ENCODE results near the gene MIA3. TPM values are rescaled to one million over a fixed set of nuclear protein-coding genes. Genes with fewer than 3 reads are reported as not detected.
A peak's percentile ranks its signal among the peaks of the same experiment; 100 is the strongest.

Gene MIA3
- total RNA-seq, 4 donors from 2014 or later = 24.1 to 75.3 (median 47.9) TPM

- Histone ChIP-seq H3K27ac (peak overlapping the region in 1 of 4 donors; percentile 99), H3K27me3 (no peaks in the 10 kb centered on the region), H3K4me3 (no peak overlapping the region), H3K9me3 (no peaks in the 10 kb centered on the region), H3K36me3 (no peaks in the 10 kb centered on the region), H3K4me1 (peaks cover 26 to 32% of the 10 kb centered on the region in 2 donors)
- DNase-seq (no peak), ATAC-seq (no peak)
- TF ChIP-seq, protein P1, sequence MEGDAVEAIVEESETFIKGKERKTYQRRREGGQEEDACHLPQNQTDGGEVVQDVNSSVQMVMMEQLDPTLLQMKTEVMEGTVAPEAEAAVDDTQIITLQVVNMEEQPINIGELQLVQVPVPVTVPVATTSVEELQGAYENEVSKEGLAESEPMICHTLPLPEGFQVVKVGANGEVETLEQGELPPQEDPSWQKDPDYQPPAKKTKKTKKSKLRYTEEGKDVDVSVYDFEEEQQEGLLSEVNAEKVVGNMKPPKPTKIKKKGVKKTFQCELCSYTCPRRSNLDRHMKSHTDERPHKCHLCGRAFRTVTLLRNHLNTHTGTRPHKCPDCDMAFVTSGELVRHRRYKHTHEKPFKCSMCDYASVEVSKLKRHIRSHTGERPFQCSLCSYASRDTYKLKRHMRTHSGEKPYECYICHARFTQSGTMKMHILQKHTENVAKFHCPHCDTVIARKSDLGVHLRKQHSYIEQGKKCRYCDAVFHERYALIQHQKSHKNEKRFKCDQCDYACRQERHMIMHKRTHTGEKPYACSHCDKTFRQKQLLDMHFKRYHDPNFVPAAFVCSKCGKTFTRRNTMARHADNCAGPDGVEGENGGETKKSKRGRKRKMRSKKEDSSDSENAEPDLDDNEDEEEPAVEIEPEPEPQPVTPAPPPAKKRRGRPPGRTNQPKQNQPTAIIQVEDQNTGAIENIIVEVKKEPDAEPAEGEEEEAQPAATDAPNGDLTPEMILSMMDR (IDR thresholded peaks at IDR 0.05 in 4 of 5, conservative IDR thresholded peaks at IDR 0.05 in 1 of 5) = no peak
- no peak for TF ChIP-seq POLR2A (IDR thresholded peaks at IDR 0.05)
- in situ Hi-C loops (cut with MboI; ENCODE audit: low sequenced_read_pairs in 4 of 4) (loop anchor here in 2 of 4 donors (10.0 kb wide), 1 partner anchor 65 kb away; no protein-coding TSS in a partner anchor), intact Hi-C loops (cut with DNase I; ENCODE audit: low total_unique reads) (loop anchor here (5.0 kb wide), 1 partner anchor 242 kb away; no protein-coding TSS in a partner anchor)
These were observed 91.8 kb downstream of the MIA3 start for GRCh38 chr1:222709700-222710153.

GRCh38 chr1:222711319-222712252 is 93.7 kb downstream of the MIA3 start:
- Histone ChIP-seq H3K27ac (peak overlapping the region; percentile 96 to 99 (median 98)), H3K9me3 (no peaks in the 10 kb centered on the region), H3K36me3 (peaks cover 0 to 17% of the 10 kb centered on the region in 2 donors), H3K4me3 (peak overlapping the region; percentile 84 to 98 (median 90)), H3K27me3 (no peaks in the 10 kb centered on the region), H3K4me1 (peaks cover 26 to 36% of the 10 kb centered on the region in 2 donors)
- intact Hi-C loops (cut with DNase I; ENCODE audit: low total_unique reads) = loop anchor here (1.0 to 5.0 kb wide), 2 partner anchors 67 to 244 kb away; no protein-coding TSS in a partner anchor
- TF ChIP-seq, protein P1 (IDR thresholded peaks at IDR 0.05 in 4 of 5, conservative IDR thresholded peaks at IDR 0.05 in 1 of 5) = no peak
- no peak for TF ChIP-seq POLR2A (IDR thresholded peaks at IDR 0.05)
- DNase-seq = peak; percentile 46 to 70
- in situ Hi-C loops (cut with MboI; ENCODE audit: low sequenced_read_pairs in 4 of 4) = loop anchor here in 2 of 4 donors (10.0 kb wide), 1 partner anchor 67 kb away; no protein-coding TSS in a partner anchor
- ATAC-seq = peak; percentile 61 to 66

DNA sequence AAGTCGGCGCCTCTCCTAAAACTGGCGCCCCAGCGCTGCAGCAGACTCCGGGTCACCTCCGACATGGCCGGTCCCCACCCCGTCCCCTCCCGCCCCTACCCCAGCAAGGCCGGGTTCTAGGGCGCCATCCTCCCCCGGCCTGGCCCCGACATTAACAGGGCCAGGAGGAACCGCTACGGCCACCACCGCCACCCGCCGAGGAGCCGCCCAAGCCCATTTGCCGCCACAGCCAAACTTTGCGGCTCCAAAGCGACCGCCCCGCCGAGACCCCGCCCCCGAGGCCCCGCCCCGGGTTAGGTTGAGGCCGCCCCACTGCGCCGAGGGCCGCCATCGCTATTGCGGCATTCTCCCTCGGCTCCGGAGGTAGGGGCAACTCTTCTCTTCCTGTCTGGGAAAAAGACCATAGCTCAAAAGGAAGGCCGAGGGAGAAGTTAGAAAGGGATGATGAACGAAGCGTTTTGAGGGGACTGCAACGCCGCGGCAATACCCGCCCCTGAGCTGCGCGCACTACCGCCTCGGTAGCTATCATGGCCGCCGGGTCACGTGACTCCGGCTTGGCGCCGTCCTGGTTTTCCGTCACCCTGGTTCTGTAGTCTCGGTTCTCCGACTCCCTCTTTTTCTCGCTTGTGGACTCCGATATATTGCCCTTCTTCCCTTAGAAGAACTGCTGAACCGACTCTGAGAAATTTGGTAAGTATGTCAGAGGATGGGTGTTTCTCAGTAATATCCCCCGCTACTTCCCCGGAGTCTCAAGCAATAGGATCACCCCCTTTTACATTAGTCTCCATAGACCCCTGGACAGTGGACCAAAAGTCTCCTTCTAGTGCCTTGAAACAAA is 94.6 kb downstream of the MIA3 start, which contains the start of the genes AIDA and BROX:
TSS of gene AIDA (minus strand) at position 239 of the 838 bp plus-strand sequence. CDS start at position 65, 174 bp downstream.
TSS of gene BROX (plus strand) at position 312 of the 838 bp plus-strand sequence. CDS start 3,136 bp downstream, outside the sequence.
- Histone ChIP-seq H3K9me3 (no peaks in the 10 kb centered on the region), H3K27me3 (no peaks in the 10 kb centered on the region), H3K36me3 (peaks cover 0 to 25% of the 10 kb centered on the region in 2 donors), H3K4me3 (peak within 1 kb of the TSS; percentile 84 to 98 (median 90)), H3K4me1 (peaks cover 26 to 36% of the 10 kb centered on the region in 2 donors), H3K27ac (peak within 1 kb of the TSS; percentile 96 to 99 (median 98))
- peak; percentile 88 for ATAC-seq
- intact Hi-C loops (cut with DNase I; ENCODE audit: low total_unique reads) = loop anchor here (1.0 to 5.0 kb wide), 2 partner anchors 68 to 245 kb away; no protein-coding TSS in a partner anchor
- in situ Hi-C loops (cut with MboI; ENCODE audit: low sequenced_read_pairs in 4 of 4) = loop anchor here in 2 of 4 donors (10.0 kb wide), 1 partner anchor 68 kb away; no protein-coding TSS in a partner anchor
- TF ChIP-seq, protein P1 (IDR thresholded peaks at IDR 0.05 in 4 of 5, conservative IDR thresholded peaks at IDR 0.05 in 1 of 5) = peak in 2 of 5 experiments; percentile 29 to 44
- TF ChIP-seq POLR2A (IDR thresholded peaks at IDR 0.05) = peak; percentile 47 to 69
- DNase-seq = peak; percentile 90

Data from gastrocnemius medialis (tissue), 4 donors.